ENCODE measurements around the gene BLVRA. TPM values are rescaled to one million over a fixed set of nuclear protein-coding genes. Genes with fewer than 3 reads are reported as not detected.
"Not testable (repeated sequence)": the region's sequence is repeated elsewhere in the genome, so short reads cannot be mapped to it uniquely, and the experiment has no call there.

The BLVRA gene
- total RNA-seq, 1 donor from 2014 or later, result 18.2 TPM

DNA sequence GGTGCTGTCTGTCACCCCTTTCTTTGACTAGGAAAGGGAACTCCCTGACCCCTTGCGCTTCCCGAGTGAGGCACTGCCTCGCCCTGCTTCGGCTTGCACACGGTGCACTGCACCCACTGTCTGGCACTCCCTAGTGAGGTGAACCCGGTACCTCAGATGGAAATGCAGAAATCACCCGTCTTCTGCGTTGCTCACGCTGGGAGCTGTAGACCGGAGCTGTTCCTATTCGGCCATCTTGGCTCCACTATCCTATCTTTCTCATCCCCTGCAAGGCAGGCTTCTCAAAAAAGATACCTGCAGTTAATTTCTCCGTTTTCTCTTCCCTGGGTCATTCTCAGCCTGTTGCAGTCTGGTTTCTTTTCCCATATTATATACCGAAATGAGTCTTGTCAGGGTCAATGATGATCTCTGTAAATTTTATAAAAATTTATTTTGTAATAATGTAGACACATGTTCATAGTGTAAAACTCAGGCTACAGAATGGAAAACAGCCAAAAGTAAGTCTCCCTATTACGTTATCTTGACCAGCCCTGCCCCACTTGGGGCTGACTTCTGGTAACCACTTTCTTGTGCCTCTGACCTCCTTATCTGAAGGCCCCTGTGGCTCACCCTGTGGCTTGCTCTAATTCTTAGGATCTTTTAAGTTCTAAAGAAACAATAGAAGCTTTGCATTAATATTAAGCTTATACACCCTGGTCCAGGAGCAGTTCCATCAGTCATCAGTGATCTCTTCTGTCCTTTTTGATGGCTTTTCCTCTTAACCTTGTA lies 20.7 kb downstream of the BLVRA start:
- no peak overlapping the region for H3K27ac Mint-ChIP-seq (ENCODE audit: unreplicated experiment)
- H3K36me3 Mint-ChIP-seq (ENCODE audit: low read depth, unreplicated experiment), result peaks cover 24% of the 10 kb centered on the region
- H3K4me3 Mint-ChIP-seq (ENCODE audit: unreplicated experiment), result peak overlapping the region; percentile 84
- H3K27me3 Mint-ChIP-seq (ENCODE audit: unreplicated experiment), result peaks cover 1% of the 10 kb centered on the region
- peaks cover 7% of the 10 kb centered on the region for H3K9me3 Mint-ChIP-seq (ENCODE audit: unreplicated experiment)
- no peaks in the 10 kb centered on the region for H3K4me1 Mint-ChIP-seq (ENCODE audit: unreplicated experiment)
- TF ChIP-seq, protein P1, sequence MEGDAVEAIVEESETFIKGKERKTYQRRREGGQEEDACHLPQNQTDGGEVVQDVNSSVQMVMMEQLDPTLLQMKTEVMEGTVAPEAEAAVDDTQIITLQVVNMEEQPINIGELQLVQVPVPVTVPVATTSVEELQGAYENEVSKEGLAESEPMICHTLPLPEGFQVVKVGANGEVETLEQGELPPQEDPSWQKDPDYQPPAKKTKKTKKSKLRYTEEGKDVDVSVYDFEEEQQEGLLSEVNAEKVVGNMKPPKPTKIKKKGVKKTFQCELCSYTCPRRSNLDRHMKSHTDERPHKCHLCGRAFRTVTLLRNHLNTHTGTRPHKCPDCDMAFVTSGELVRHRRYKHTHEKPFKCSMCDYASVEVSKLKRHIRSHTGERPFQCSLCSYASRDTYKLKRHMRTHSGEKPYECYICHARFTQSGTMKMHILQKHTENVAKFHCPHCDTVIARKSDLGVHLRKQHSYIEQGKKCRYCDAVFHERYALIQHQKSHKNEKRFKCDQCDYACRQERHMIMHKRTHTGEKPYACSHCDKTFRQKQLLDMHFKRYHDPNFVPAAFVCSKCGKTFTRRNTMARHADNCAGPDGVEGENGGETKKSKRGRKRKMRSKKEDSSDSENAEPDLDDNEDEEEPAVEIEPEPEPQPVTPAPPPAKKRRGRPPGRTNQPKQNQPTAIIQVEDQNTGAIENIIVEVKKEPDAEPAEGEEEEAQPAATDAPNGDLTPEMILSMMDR (IDR thresholded peaks at IDR 0.05; ENCODE audit: unreplicated experiment), result no peak
- no peak for DNase-seq (ENCODE audit: low spot score)

DNA sequence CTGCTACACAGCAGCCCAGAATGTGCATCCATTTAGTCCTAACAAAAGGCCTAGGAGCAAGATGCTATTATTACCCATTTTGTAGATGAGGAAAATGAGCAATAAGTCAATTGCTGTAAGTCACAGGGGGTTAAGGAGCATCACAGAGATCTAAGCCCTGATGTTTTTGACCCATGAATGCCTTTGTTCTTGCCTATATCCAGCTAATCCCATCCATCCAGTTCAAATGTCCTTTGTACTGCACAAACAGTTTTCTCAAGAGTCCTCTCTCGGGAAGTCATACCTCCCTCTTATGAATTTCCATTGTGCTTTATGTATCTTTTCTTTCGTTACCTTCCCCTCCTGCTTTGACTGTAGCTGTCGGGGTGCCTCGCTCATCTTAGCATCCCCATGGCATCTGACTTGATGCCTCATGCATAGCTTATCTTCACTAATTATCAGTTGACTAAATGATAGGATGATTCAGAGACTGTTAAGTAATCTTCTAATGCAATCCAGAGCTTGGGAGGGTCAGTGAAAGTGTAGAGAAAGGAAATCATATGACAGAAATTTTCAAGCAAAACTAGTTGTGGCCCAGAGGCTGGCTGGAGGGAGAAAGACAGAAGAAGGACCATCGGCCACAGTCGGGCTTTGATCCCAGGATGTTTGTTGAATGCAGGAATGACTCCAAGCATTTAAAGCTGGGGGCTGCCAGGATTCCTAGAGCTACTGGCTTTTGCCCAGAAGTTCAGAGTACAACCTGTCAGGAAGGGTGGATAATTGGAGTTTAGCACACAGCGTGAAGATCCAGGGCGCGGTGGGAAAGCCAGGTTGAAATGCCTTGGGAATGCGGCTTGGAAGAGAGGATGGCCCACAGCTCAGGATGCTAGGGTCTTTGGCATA lies 23.5 kb downstream of the BLVRA start:
- Mint-ChIP-seq H3K27me3 (ENCODE audit: unreplicated experiment) (peaks cover 1% of the 10 kb centered on the region), H3K9me3 (ENCODE audit: unreplicated experiment) (peaks cover 7% of the 10 kb centered on the region), H3K27ac (ENCODE audit: unreplicated experiment) (no peak overlapping the region), H3K4me3 (ENCODE audit: unreplicated experiment) (no peak overlapping the region), H3K36me3 (ENCODE audit: low read depth, unreplicated experiment) (peaks cover 28% of the 10 kb centered on the region), H3K4me1 (ENCODE audit: unreplicated experiment) (no peaks in the 10 kb centered on the region)
- TF ChIP-seq, protein P1 (IDR thresholded peaks at IDR 0.05; ENCODE audit: unreplicated experiment), result no peak
- no peak for DNase-seq (ENCODE audit: low spot score)

DNA sequence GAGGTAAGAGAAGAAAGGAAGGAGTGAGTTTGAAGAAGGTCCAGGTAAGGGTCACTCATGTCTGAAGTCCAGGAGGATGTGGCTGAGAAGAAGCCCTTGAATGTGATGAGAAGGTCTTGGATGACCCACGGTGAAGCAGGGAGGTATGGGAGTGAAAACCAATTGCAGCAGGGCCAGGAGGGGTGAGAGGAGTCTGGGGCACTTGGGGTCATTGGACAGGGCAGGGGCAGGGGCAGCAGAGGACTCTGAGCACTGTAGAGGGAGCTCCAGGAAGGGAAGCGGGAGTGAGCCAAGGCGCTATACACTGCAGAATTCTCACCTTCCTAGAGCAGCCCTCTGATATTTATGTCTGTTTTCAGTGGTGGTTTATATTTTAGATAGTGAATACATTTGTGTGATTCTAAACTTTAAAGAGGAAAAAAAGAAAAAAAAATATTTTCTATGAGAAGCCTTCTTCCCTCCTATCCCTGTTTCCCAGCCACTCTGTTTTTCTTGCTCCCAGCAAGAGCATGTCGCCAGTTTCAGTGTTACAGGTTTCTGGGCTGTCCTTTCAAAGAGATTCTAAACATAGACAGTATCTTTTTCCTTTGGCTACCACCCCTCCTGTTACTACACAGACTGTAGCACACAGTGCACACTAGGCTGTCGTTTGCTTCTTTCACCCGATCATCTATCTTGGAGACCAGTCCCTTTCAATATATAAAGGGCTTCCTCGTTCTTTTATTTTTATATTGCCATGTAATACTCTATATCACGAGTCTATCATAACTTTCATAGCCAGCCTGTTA lies 24.5 kb downstream of the BLVRA start:
- H3K4me1 Mint-ChIP-seq (ENCODE audit: unreplicated experiment), result no peaks in the 10 kb centered on the region
- no peak overlapping the region for H3K4me3 Mint-ChIP-seq (ENCODE audit: unreplicated experiment)
- peaks cover 7% of the 10 kb centered on the region for H3K9me3 Mint-ChIP-seq (ENCODE audit: unreplicated experiment)
- DNase-seq (ENCODE audit: low spot score), result no peak
- H3K36me3 Mint-ChIP-seq (ENCODE audit: low read depth, unreplicated experiment), result peaks cover 28% of the 10 kb centered on the region
- H3K27me3 Mint-ChIP-seq (ENCODE audit: unreplicated experiment), result peaks cover 1% of the 10 kb centered on the region
- TF ChIP-seq, protein P1 (IDR thresholded peaks at IDR 0.05; ENCODE audit: unreplicated experiment), result no peak
- H3K27ac Mint-ChIP-seq (ENCODE audit: unreplicated experiment), result no peak overlapping the region

DNA sequence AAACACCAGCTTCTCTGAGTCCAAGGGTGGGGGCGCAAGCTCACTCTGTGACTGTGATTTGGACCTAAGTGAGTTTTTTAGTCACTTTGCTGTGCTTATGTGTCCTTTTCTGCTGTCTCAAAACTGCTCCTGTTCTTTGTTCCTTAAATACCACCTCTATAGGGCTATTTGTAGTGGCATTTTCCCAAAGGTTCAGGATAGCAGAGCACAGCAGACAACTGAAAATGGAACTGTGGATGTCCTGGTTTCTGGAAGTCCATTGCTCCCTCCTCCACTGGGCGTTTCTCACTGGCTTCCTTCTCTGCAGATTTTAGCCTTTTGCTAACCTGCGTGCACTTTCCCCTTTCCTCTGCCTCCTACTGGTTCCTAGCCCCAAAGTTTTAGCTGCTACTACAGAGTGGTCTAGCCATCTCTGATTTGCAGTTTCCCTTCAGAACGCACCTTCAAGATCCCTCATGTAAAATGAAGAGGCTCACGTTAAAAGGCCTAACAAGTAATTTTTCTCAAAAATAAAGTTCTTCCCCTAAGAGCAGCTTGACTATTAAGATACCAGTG lies 25.6 kb downstream of the BLVRA start:
- Mint-ChIP-seq H3K4me3 (ENCODE audit: unreplicated experiment) (no peak overlapping the region), H3K36me3 (ENCODE audit: low read depth, unreplicated experiment) (peaks cover 25% of the 10 kb centered on the region), H3K27ac (ENCODE audit: unreplicated experiment) (no peak overlapping the region), H3K9me3 (ENCODE audit: unreplicated experiment) (peaks cover 5% of the 10 kb centered on the region), H3K27me3 (ENCODE audit: unreplicated experiment) (peaks cover 1% of the 10 kb centered on the region), H3K4me1 (ENCODE audit: unreplicated experiment) (no peaks in the 10 kb centered on the region)
- no peak for DNase-seq (ENCODE audit: low spot score)
- TF ChIP-seq, protein P1 (IDR thresholded peaks at IDR 0.05; ENCODE audit: unreplicated experiment), result no peak

DNA sequence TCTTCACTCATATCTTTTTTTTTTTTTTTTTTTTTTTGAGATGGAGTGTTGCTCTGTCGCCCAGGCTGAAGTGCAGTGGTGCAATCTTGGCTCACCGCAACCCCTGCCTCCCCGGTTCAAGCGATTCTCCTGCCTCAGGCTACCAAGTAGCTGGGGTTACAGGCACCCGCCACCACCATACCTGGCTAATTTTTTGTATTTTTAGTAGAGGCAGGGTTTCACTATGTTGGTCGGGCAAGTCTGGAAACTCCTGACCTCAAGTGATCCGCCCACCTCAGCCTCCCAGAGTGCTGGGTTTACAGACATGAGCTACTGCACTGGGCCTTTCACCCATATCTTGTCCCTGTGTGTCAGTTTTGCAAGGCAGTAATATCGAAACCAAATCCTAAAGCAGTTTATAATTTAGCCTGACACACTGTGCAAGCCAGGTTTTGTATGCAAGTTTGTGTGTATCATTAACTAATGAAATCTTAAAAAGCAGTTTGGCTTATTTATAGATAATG lies 26.2 kb downstream of the BLVRA start:
- not testable (repeated sequence) for H3K27ac Mint-ChIP-seq (ENCODE audit: unreplicated experiment)

More for the DNA sequence above, 26.2 kb downstream of the BLVRA start:
- H3K4me1 Mint-ChIP-seq (ENCODE audit: unreplicated experiment); H3K27me3 Mint-ChIP-seq (ENCODE audit: unreplicated experiment); H3K9me3 Mint-ChIP-seq (ENCODE audit: unreplicated experiment); DNase-seq (ENCODE audit: low spot score); H3K4me3 Mint-ChIP-seq (ENCODE audit: unreplicated experiment): not testable (repeated sequence)
- peaks cover 20% of the 10 kb centered on the region for H3K36me3 Mint-ChIP-seq (ENCODE audit: low read depth, unreplicated experiment)

All from endothelial cell (in vitro differentiated cells).